CD4-positive, alpha-beta T cell treated with Interleukin-21 for 1 hour (primary cell): ENCODE data around the gene KCNIP4.

ENCODE experiments used
- DNase-seq: peaks from one replicate; pipeline ENCODE4 v3.0.0-alpha.2; 2020

KCNIP4 gene

GRCh38 chr4:21678711-21679110, 269.9 kb downstream of the KCNIP4 start:
- no peak for DNase-seq

GRCh38 chr4:21677173-21677572, 271.4 kb downstream of the KCNIP4 start:
- DNase-seq, result no peak

GRCh38 chr4:21664355-21664754, 284.2 kb downstream of the KCNIP4 start:
- no peak for DNase-seq

- DNase-seq, result no peak
Observed at GRCh38 chr4:21656832-21657231, 291.7 kb downstream of the KCNIP4 start.

GRCh38 chr4:21655031-21655430, 293.5 kb downstream of the KCNIP4 start:
- no peak for DNase-seq

- no peak for DNase-seq
Observed at GRCh38 chr4:21652508-21653231, 295.9 kb downstream of the KCNIP4 start.

- DNase-seq, result no peak
Observed at GRCh38 chr4:21649391-21650090, 299.0 kb downstream of the KCNIP4 start.

GRCh38 chr4:21645776-21646175, 302.8 kb downstream of the KCNIP4 start:
- DNase-seq, result no peak

- no peak for DNase-seq
Observed at GRCh38 chr4:21641696-21642095, 306.9 kb downstream of the KCNIP4 start.

- DNase-seq, result no peak
Observed at GRCh38 chr4:21638171-21638725, 310.3 kb downstream of the KCNIP4 start.

- DNase-seq, result no peak
Observed at GRCh38 chr4:21628916-21629610, 319.5 kb downstream of the KCNIP4 start.

- no peak for DNase-seq
Observed at GRCh38 chr4:21628116-21628670, 320.4 kb downstream of the KCNIP4 start.

- DNase-seq, result no peak
Observed at GRCh38 chr4:21625447-21625846, 323.1 kb downstream of the KCNIP4 start.

- no peak for DNase-seq
Observed at GRCh38 chr4:21605006-21605405, 343.6 kb downstream of the KCNIP4 start.

GRCh38 chr4:21596521-21596920, 352.1 kb downstream of the KCNIP4 start:
- no peak for DNase-seq

GRCh38 chr4:21593671-21594001, 354.9 kb downstream of the KCNIP4 start:
- DNase-seq, result no peak

GRCh38 chr4:21592970-21593670, 355.5 kb downstream of the KCNIP4 start:
- no peak for DNase-seq

- no peak for DNase-seq
Observed at GRCh38 chr4:21577056-21577455, 371.5 kb downstream of the KCNIP4 start.

- DNase-seq, result no peak
Observed at GRCh38 chr4:21571100-21571499, 377.5 kb downstream of the KCNIP4 start.

GRCh38 chr4:21569638-21570037, 378.9 kb downstream of the KCNIP4 start:
- DNase-seq, result no peak

- no peak for DNase-seq
Observed at GRCh38 chr4:21555083-21555482, 393.5 kb downstream of the KCNIP4 start.

- no peak for DNase-seq
Observed at GRCh38 chr4:21554500-21554899, 394.1 kb downstream of the KCNIP4 start.

GRCh38 chr4:21554066-21554465, 394.5 kb downstream of the KCNIP4 start:
- no peak for DNase-seq
